Vagina (tissue), 2 donors: ENCODE measurements around the gene TRAPPC2L. TPM values are rescaled to one million over a fixed set of nuclear protein-coding genes. Genes with fewer than 3 reads are reported as not detected.

Experiments used
- DNase-seq, 2 donors: peaks; one replicate each; pipeline ENCODE4 v3.0.0-alpha.2; 2017; ENCODE audit errors: extremely low spot score in 2 of 2
- H3K27ac ChIP-seq: fragments of 200-600 bp; sonication (generic); one replicate; pipeline ENCODE4 v1.5.1; 2019
- H3K27me3 ChIP-seq: fragments of 200-600 bp; sonication (generic); one replicate; pipeline ENCODE4 v1.5.1; 2019
- H3K36me3 ChIP-seq, 2 donors: fragments of 200-600 bp; sonication (generic); one replicate each; pipeline ENCODE4 v1.5.1; 2017 to 2019
- H3K4me1 ChIP-seq: fragments of 200-600 bp; sonication (generic); one replicate; pipeline ENCODE4 v1.5.1; 2019
- H3K4me3 ChIP-seq, 2 donors: fragments of 200-600 bp; sonication (generic); 1 replicate in 1 of 2; 2 replicates in 1 of 2; pipeline ENCODE4 v1.5.1; 2016 to 2019
- H3K9me3 ChIP-seq: fragments of 200-600 bp; sonication (generic); one replicate; pipeline ENCODE4 v1.5.1; 2019
- CTCF ChIP-seq, 3 experiments: fragments of 450-650 bp in 2 of 3; fragments of 200-600 bp in 1 of 3; sonication (generic) in 1 of 3; IDR thresholded peaks; one replicate each; pipeline ENCODE4 v1.5.1; 2017 to 2019; ENCODE audit warnings: antibody characterized with exemption in 3 of 3, mild to moderate bottlenecking in 2 of 3, moderate library complexity in 2 of 3
- POLR2A ChIP-seq, 2 donors: fragments of 450-650 bp; IDR thresholded peaks; one replicate each; pipeline ENCODE4 v1.6.1; 2017; ENCODE audit warnings: antibody characterized with exemption in 2 of 2, mild to moderate bottlenecking in 2 of 2, moderate library complexity in 2 of 2
- POLR2AphosphoS5 ChIP-seq, 2 donors: sonication (generic); formaldehyde crosslinking; IDR thresholded peaks; one replicate each; pipeline ENCODE4 v1.9.0; 2017; ENCODE audit warnings: antibody characterized with exemption in 2 of 2, mild to moderate bottlenecking in 2 of 2, low read depth in 1 of 2; ENCODE audit not compliant: insufficient read depth in 1 of 2
- intact Hi-C: fragments of 100-400 bp; cut with DNase I; formaldehyde crosslinking; loops from one replicate; pipeline ENCODE4 v1.15.1; 2023
- total RNA-seq: library from RNA; depleted of rRNA; stranded (reverse); fragments of >200 nt; gene quantifications from one replicate; pipeline ENCODE4 v1.2.3, GENCODE V29; 2016

The TRAPPC2L gene
- total RNA-seq, 1 donor from 2014 or later, result 50.8 TPM

GRCh38 chr16:88825146-88825545, 31.8 kb upstream of the TRAPPC2L start:
- DNase-seq, result no peak

GRCh38 chr16:88826070-88826840, 30.7 kb upstream of the TRAPPC2L start:
- Histone ChIP-seq H3K4me3 (no peak overlapping the region), H3K9me3 (no peaks in the 10 kb centered on the region), H3K27ac (peak overlapping the region; percentile 53), H3K27me3 (no peaks in the 10 kb centered on the region), H3K36me3 (peaks cover 0 to 34% of the 10 kb centered on the region in 2 donors), H3K4me1 (peaks cover 4% of the 10 kb centered on the region)
- TF ChIP-seq CTCF (IDR thresholded peaks at IDR 0.05), result no peak
- intact Hi-C loops, result no loop called here
- no peak for DNase-seq

More at GRCh38 chr16:88825146-88825545, 31.8 kb upstream of the TRAPPC2L start:
- H3K27me3 ChIP-seq, result no peaks in the 10 kb centered on the region
- intact Hi-C loops, result no loop called here
- TF ChIP-seq CTCF (IDR thresholded peaks at IDR 0.05), result no peak
- no peak for TF ChIP-seq POLR2A (IDR thresholded peaks at IDR 0.05)
- TF ChIP-seq POLR2AphosphoS5 (IDR thresholded peaks at IDR 0.05; ENCODE audit: insufficient read depth in 1 of 2, low read depth in 1 of 2), result no peak
- no peaks in the 10 kb centered on the region for H3K9me3 ChIP-seq
- peaks cover 4% of the 10 kb centered on the region for H3K4me1 ChIP-seq
- H3K27ac ChIP-seq, result peak overlapping the region; percentile 53
- no peak overlapping the region for H3K4me3 ChIP-seq
- H3K36me3 ChIP-seq, result peaks cover 0 to 34% of the 10 kb centered on the region in 2 donors

GRCh38 chr16:88827727-88828126, 29.2 kb upstream of the TRAPPC2L start:
- Histone ChIP-seq H3K4me1 (peaks cover 4% of the 10 kb centered on the region), H3K4me3 (no peak overlapping the region), H3K9me3 (no peaks in the 10 kb centered on the region), H3K27ac (no peak overlapping the region), H3K36me3 (peaks cover 0 to 22% of the 10 kb centered on the region in 2 donors), H3K27me3 (no peaks in the 10 kb centered on the region)
- TF ChIP-seq CTCF (IDR thresholded peaks at IDR 0.05) (no peak), POLR2A (IDR thresholded peaks at IDR 0.05) (no peak), POLR2AphosphoS5 (IDR thresholded peaks at IDR 0.05; ENCODE audit: insufficient read depth in 1 of 2, low read depth in 1 of 2) (no peak)
- intact Hi-C loops, result no loop called here
- DNase-seq, result no peak

DNA sequence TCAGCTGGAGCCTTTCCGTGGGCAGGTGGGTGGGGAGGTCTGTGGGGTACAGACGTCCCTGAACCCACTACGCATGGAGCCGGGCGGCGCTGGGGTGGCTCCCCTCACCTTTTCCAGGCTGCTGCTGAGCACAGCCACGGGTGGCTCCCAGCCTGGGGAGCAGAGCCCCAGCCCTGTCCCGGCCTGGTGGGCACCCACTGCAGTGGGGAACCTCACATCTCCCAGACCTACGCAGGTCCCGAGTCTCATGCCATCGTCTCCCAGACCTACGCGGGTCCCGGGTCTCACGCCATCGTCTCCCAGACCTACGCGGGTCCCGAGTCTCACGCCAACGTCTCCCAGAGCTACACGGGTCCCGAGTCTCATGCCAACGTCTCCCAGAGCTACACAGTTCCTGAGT, 28.2 kb upstream of the TRAPPC2L start:
- TF ChIP-seq CTCF (IDR thresholded peaks at IDR 0.05) (no peak), POLR2A (IDR thresholded peaks at IDR 0.05) (no peak), POLR2AphosphoS5 (IDR thresholded peaks at IDR 0.05; ENCODE audit: insufficient read depth in 1 of 2, low read depth in 1 of 2) (no peak)
- intact Hi-C loops, result no loop called here
- DNase-seq, result no peak
- Histone ChIP-seq H3K4me3 (no peak overlapping the region), H3K27me3 (no peaks in the 10 kb centered on the region), H3K27ac (no peak overlapping the region), H3K4me1 (peaks cover 4% of the 10 kb centered on the region), H3K36me3 (peaks cover 0 to 20% of the 10 kb centered on the region in 2 donors), H3K9me3 (no peaks in the 10 kb centered on the region)

- H3K4me3 ChIP-seq, result no peak overlapping the region
- no peak for DNase-seq
- TF ChIP-seq CTCF (IDR thresholded peaks at IDR 0.05) (no peak), POLR2AphosphoS5 (IDR thresholded peaks at IDR 0.05; ENCODE audit: insufficient read depth in 1 of 2, low read depth in 1 of 2) (peak in 1 of 2 donors; percentile 78), POLR2A (IDR thresholded peaks at IDR 0.05) (no peak)
Observed at GRCh38 chr16:88830258-88830657, 26.7 kb upstream of the TRAPPC2L start.

More at GRCh38 chr16:88830258-88830657, 26.7 kb upstream of the TRAPPC2L start:
- Histone ChIP-seq H3K27ac (no peak overlapping the region), H3K4me1 (peaks cover 4% of the 10 kb centered on the region), H3K36me3 (peaks cover 0 to 9% of the 10 kb centered on the region in 2 donors), H3K27me3 (no peaks in the 10 kb centered on the region), H3K9me3 (no peaks in the 10 kb centered on the region)
- intact Hi-C loops, result no loop called here
